GM12873 (cell line): ENCODE measurements around the gene BACE1.

ENCODE experiments used
- TF ChIP-seq, protein P1 (sequence below): IDR thresholded peaks from 2 replicates; pipeline ENCODE4 v1.5.1; 2012; ENCODE audit warnings: low read depth, mild to moderate bottlenecking, moderate library complexity, low read length, control low read depth; ENCODE audit not compliant: insufficient read depth; ENCODE audit errors: missing control alignments

The BACE1 gene

DNA sequence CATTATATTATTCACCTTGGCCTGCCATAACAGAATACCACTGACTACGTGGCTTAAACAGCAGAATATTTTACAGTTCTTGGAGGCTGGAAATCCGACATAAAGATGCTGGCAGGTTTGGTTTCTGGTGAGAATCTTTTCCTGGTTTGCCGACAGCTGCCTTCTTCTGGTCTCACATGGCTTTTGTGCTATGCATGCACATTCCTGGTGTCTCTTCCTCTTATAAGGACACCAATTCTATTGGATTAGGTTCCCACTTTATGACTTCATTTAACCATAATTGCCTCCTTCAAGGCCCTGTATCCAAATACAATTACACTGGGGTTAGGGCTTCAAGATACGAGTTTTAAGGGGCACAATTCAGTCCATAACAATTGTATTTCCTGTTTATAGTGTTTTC is 66.5 kb downstream of the BACE1 start:
- TF ChIP-seq, protein P1, sequence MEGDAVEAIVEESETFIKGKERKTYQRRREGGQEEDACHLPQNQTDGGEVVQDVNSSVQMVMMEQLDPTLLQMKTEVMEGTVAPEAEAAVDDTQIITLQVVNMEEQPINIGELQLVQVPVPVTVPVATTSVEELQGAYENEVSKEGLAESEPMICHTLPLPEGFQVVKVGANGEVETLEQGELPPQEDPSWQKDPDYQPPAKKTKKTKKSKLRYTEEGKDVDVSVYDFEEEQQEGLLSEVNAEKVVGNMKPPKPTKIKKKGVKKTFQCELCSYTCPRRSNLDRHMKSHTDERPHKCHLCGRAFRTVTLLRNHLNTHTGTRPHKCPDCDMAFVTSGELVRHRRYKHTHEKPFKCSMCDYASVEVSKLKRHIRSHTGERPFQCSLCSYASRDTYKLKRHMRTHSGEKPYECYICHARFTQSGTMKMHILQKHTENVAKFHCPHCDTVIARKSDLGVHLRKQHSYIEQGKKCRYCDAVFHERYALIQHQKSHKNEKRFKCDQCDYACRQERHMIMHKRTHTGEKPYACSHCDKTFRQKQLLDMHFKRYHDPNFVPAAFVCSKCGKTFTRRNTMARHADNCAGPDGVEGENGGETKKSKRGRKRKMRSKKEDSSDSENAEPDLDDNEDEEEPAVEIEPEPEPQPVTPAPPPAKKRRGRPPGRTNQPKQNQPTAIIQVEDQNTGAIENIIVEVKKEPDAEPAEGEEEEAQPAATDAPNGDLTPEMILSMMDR = no peak

DNA sequence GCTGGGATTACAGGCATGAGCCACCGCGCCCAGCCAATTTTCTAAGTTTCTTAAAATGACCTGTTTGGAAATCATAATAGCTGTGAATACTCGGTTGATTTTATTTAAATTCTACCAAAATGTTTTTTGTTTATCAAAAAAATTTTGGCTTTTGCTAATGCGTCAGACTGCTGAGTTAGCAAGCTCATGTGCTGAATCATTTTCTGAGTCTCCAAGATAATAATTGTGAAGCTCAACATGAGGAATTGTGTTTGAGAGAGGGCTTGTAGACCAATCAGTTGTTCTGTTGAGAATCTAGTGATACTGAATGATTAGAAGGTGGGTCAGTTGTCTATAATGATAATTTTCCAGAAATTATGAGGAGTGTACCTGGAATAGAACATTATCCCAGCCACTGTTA is 67.7 kb downstream of the BACE1 start:
- TF ChIP-seq, protein P1 = no peak

GRCh38 chr11:117239295-117239694 is 76.8 kb downstream of the BACE1 start:
- TF ChIP-seq, protein P1 = no peak

DNA sequence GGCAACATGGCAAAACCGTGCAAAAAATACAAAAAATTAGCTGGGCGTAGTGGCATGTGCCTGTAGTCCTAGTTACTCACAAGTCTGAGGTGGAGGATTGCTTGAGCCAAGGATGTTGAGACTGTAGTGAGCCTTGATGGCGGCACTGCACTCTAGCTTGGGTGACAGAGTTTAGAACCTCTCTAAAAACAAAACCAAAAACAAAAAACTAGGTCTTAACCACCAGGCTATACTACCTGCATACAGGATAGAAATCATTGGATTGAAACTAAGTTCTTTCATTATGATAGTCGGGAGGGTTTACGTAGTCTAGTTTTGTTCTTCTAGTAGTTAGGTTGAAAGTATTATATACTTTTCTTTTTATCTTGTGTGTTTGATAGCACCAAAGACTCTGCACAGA is 77.8 kb downstream of the BACE1 start:
- TF ChIP-seq, protein P1 = no peak
